Gastrocnemius medialis (tissue), 4 donors: ENCODE data around the gene SPINK5. TPM values are rescaled to one million over a fixed set of nuclear protein-coding genes. Genes with fewer than 3 reads are reported as not detected.

Source experiments
- ATAC-seq, 2 donors: fragments of 150-250 bp; one replicate each; pipeline ENCODE4 v1.9.1; 2016
- DNase-seq, 2 donors: peaks; one replicate each; pipeline ENCODE4 v3.0.0-alpha.2; 2019
- H3K27ac ChIP-seq, 4 donors: fragments of 200-600 bp; sonication (generic); 1 replicate in 1 of 4; 2 replicates in 3 of 4; pipeline ENCODE4 v1.5.1; 2016 to 2018; ENCODE audit warnings: mild to moderate bottlenecking in 2 of 4, moderate library complexity in 1 of 4
- H3K27me3 ChIP-seq, 3 donors: fragments of 200-600 bp; sonication (generic) in 2 of 3; 1 replicate in 1 of 3; 2 replicates in 2 of 3; pipeline versions ENCODE4 v1.5.1 to v1.6.0; 2016 to 2019; ENCODE audit warnings: mild to moderate bottlenecking in 1 of 3, moderate library complexity in 1 of 3
- H3K36me3 ChIP-seq, 2 donors: fragments of 200-600 bp; sonication (generic) in 1 of 2; one replicate each; pipeline ENCODE4 v1.5.1; 2017 to 2018
- H3K4me1 ChIP-seq, 2 donors: fragments of 200-600 bp; sonication (generic) in 1 of 2; one replicate each; pipeline ENCODE4 v1.5.1; 2016 to 2017; ENCODE audit warnings: mild to moderate bottlenecking in 2 of 2
- H3K4me3 ChIP-seq, 4 donors: fragments of 200-600 bp; sonication (generic) in 3 of 4; 1 replicate in 1 of 4; 2 replicates in 3 of 4; pipeline ENCODE4 v1.5.1; 2016 to 2019; ENCODE audit warnings: mild to moderate bottlenecking in 2 of 4
- H3K9me3 ChIP-seq, 3 donors: fragments of 200-600 bp; sonication (generic) in 2 of 3; 1 replicate in 1 of 3; 2 replicates in 2 of 3; pipeline ENCODE4 v1.5.1; 2016 to 2019
- POLR2A ChIP-seq, 2 donors: fragments of 450-650 bp; IDR thresholded peaks; one replicate each; pipeline ENCODE4 v1.6.1; 2017; ENCODE audit warnings: antibody characterized with exemption in 2 of 2, mild to moderate bottlenecking in 2 of 2, moderate library complexity in 2 of 2
- in situ Hi-C, 4 donors: fragments of 200-750 bp; cut with MboI; loops; one replicate each; pipeline versions ENCODE4 v1.15.0 to v1.8.0; 2017; ENCODE audit warnings: low sequenced_read_pairs in 4 of 4
- intact Hi-C: fragments of 100-400 bp; cut with DNase I; formaldehyde crosslinking; loops from one replicate; pipeline ENCODE4 v1.15.1; 2023; ENCODE audit warnings: low total_unique reads
- total RNA-seq, 4 donors: library from RNA; depleted of rRNA; stranded (reverse); fragments of >200 nt; gene quantifications; one replicate each; pipeline versions ENCODE4 v1.1.0 to v1.2.3, GENCODE V29; 2016
- TF ChIP-seq, protein P1 (sequence below), 5 experiments: fragments of 450-650 bp in 3 of 5; fragments of 200-600 bp in 2 of 5; sonication (generic) in 2 of 5; IDR thresholded peaks in 4 of 5; conservative IDR thresholded peaks in 1 of 5; 1 replicate in 4 of 5; 2 replicates in 1 of 5; pipeline ENCODE4 v1.5.1; 2016 to 2019; ENCODE audit warnings: antibody characterized with exemption in 5 of 5, mild to moderate bottlenecking in 3 of 5, moderate library complexity in 3 of 5

The SPINK5 gene
- total RNA-seq, 4 donors from 2014 or later, result 0.09 to 1.8 TPM; not detected in 2

DNA sequence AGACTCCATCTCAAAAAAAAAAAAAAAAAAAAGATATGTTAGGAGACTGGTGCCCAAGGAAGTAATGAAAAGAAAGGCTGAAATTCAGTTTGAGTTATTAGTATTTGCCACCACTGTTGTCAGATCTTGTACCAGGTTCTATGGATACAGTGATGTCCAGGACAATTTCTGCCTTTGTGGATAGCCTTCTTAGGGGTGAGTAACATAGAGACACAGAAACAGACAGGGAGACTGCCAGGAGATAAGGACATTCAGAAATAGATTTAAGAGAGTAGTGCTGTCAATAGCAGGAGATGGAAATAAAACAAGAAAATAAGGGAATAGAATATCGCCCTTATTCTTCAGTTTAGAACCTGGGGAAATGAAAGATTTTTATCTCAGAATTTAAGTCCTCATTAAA, 98.3 kb downstream of the SPINK5 start:
- no peak for DNase-seq
- no peak for ATAC-seq

DNA sequence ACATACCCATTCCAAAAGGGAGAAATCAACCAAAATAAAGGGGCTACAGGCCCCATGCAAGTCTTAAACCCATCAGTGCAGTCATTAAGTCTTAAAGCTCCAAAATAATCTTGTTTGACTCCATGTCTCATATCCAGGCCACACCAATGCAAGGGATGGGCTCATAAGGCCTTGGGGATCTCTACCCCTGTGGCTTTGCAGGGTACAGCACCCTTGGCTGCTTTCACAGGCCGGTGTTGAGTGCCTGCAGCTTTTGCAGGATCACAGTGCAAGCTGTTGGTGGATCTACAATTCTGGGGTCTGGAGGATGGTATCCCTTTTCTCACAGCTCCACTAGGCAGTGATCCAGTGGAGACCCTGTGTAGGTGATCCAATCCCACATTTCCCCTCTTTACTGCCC, 99.6 kb downstream of the SPINK5 start:
- H3K27me3 ChIP-seq, result no peaks in the 10 kb centered on the region
- intact Hi-C loops, result no loop called here
- no peaks in the 10 kb centered on the region for H3K36me3 ChIP-seq
- no peaks in the 10 kb centered on the region for H3K4me1 ChIP-seq
- H3K27ac ChIP-seq, result no peak overlapping the region
- TF ChIP-seq POLR2A (IDR thresholded peaks at IDR 0.05), result no peak
- DNase-seq (no peak), ATAC-seq (no peak)
- no peaks in the 10 kb centered on the region for H3K9me3 ChIP-seq
- in situ Hi-C loops, result no loop called here
- no peak overlapping the region for H3K4me3 ChIP-seq

More for the DNA sequence above, 98.3 kb downstream of the SPINK5 start:
- Histone ChIP-seq H3K36me3 (no peaks in the 10 kb centered on the region), H3K9me3 (no peaks in the 10 kb centered on the region), H3K4me1 (no peaks in the 10 kb centered on the region), H3K27me3 (no peaks in the 10 kb centered on the region), H3K4me3 (no peak overlapping the region), H3K27ac (no peak overlapping the region)
- in situ Hi-C loops, result no loop called here
- intact Hi-C loops, result no loop called here
- TF ChIP-seq POLR2A (IDR thresholded peaks at IDR 0.05), result no peak
- TF ChIP-seq, protein P1, sequence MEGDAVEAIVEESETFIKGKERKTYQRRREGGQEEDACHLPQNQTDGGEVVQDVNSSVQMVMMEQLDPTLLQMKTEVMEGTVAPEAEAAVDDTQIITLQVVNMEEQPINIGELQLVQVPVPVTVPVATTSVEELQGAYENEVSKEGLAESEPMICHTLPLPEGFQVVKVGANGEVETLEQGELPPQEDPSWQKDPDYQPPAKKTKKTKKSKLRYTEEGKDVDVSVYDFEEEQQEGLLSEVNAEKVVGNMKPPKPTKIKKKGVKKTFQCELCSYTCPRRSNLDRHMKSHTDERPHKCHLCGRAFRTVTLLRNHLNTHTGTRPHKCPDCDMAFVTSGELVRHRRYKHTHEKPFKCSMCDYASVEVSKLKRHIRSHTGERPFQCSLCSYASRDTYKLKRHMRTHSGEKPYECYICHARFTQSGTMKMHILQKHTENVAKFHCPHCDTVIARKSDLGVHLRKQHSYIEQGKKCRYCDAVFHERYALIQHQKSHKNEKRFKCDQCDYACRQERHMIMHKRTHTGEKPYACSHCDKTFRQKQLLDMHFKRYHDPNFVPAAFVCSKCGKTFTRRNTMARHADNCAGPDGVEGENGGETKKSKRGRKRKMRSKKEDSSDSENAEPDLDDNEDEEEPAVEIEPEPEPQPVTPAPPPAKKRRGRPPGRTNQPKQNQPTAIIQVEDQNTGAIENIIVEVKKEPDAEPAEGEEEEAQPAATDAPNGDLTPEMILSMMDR (IDR thresholded peaks at IDR 0.05 in 4 of 5, conservative IDR thresholded peaks at IDR 0.05 in 1 of 5), result no peak

DNA sequence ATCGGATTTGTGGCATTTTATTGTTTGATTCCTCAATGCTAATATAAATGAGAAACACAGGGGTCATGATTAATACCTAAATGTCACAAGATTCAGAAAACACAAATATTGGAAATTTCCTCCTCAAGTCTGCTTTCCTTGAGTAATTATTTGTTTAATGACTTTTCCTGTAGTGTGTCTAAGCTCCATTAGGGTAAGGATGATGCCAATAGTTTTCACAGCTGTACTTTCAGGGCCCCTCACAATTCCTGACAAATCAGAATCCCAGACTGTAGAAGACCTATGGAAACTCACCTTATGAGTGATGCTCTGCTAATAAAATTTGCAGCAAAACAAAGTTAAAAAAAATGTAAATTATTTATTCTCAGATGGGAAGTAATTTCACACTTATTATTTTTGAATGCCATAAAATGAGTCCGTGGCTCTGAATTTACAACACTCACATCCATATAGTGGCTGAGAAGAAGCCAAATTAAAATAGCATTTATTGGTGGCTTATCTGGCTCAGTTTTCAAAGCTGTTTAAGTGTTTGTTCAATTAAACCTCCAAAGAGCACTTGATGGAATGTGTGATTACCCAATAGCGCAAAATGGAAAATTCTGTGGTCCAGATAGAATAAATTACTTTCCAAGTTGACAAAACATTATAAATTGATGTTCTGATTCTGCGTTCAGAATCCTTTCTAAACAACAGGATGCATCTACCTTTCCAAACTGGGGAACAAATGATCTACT, 102.9 kb downstream of the SPINK5 start:
- H3K27me3 ChIP-seq, result no peaks in the 10 kb centered on the region
- intact Hi-C loops, result no loop called here
- in situ Hi-C loops, result no loop called here
- no peak overlapping the region for H3K27ac ChIP-seq
- H3K9me3 ChIP-seq, result no peaks in the 10 kb centered on the region
- H3K4me1 ChIP-seq, result no peaks in the 10 kb centered on the region
- no peak for ATAC-seq
- TF ChIP-seq POLR2A (IDR thresholded peaks at IDR 0.05), result no peak
- TF ChIP-seq, protein P1 (IDR thresholded peaks at IDR 0.05 in 4 of 5, conservative IDR thresholded peaks at IDR 0.05 in 1 of 5), result no peak
- no peaks in the 10 kb centered on the region for H3K36me3 ChIP-seq
- no peak for DNase-seq
- H3K4me3 ChIP-seq, result no peak overlapping the region

DNA sequence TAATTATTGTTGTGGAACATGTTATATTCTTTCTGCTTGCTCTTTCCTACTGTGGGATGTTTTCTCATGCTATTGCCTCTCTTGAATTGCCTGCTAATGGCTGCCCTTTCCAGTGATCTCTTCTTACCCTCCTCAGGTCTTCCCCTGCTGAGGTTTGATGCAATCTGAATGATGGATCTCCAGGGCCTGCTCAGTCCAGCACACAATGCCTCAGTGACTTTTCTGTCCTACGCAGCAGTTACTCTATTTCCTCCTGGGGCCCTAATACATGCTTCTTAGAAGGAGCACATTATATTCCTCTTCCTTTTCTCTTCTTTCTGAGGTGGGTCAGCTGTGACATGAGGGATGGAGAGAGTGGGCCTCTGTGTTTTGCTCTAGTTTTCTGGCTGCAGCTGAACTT, 104.5 kb downstream of the SPINK5 start, which contains the start of gene SPINK14:
TSS of gene SPINK14 (plus strand) at position 301 of the 400 bp plus-strand sequence. CDS start 1,187 bp downstream, outside the sequence.
- Histone ChIP-seq H3K4me3 (no peak within 1 kb of the TSS), H3K9me3 (no peaks in the 10 kb centered on the region), H3K27ac (no peak within 1 kb of the TSS), H3K27me3 (no peaks in the 10 kb centered on the region), H3K4me1 (no peaks in the 10 kb centered on the region), H3K36me3 (no peaks in the 10 kb centered on the region)
- in situ Hi-C loops, result no loop called here
- TF ChIP-seq, protein P1 (IDR thresholded peaks at IDR 0.05 in 4 of 5, conservative IDR thresholded peaks at IDR 0.05 in 1 of 5), result no peak
- TF ChIP-seq POLR2A (IDR thresholded peaks at IDR 0.05), result no peak
- ATAC-seq (no peak), DNase-seq (no peak)
- intact Hi-C loops, result no loop called here

DNA sequence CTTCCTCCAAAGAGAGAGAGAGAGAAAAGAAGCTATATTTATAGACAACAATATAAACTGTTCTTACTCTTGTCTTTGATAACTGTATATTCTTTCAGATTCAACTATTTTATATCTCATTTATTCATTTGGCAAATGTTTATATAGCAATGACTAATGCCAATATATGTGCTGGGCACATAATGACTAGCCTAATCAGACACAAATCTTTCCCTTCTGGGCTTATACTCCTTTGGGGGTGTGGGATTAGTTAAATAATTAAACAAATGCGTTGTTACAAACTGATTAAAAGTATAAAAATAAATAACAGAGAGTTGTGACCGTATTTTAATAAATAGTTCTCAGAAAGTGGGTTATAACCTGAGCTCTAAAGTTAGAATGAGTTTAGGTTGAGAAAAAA, 108.6 kb downstream of the SPINK5 start:
- Histone ChIP-seq H3K27ac (no peak overlapping the region), H3K4me1 (no peaks in the 10 kb centered on the region), H3K4me3 (no peak overlapping the region), H3K36me3 (no peaks in the 10 kb centered on the region), H3K27me3 (no peaks in the 10 kb centered on the region), H3K9me3 (no peaks in the 10 kb centered on the region)
- DNase-seq (no peak), ATAC-seq (no peak)
- no peak for TF ChIP-seq POLR2A (IDR thresholded peaks at IDR 0.05)
- TF ChIP-seq, protein P1 (IDR thresholded peaks at IDR 0.05 in 4 of 5, conservative IDR thresholded peaks at IDR 0.05 in 1 of 5), result no peak
- intact Hi-C loops, result no loop called here
- in situ Hi-C loops, result loop anchor here in 1 of 4 donors (10.0 kb wide), 1 partner anchor 552 kb away; no protein-coding TSS in a partner anchor
